SIG-M5 treated with dmso at 0.1 percent for 504 hours (cell line): ENCODE measurements around the gene ATCAY.
"Not testable (repeated sequence)": the region's sequence is repeated elsewhere in the genome, so short reads cannot be mapped to it uniquely, and the experiment has no call there.

Source experiments
- DNase-seq: peaks from one replicate; lab custom pipeline; 2025; ENCODE audit not compliant: unreplicated experiment; lab: John Stamatoyannopoulos, UW

The ATCAY gene

GRCh38 chr19:3852614-3853254 is 27.8 kb upstream of the ATCAY start:
- DNase-seq, result peak; percentile 57

GRCh38 chr19:3855320-3855719 is 25.2 kb upstream of the ATCAY start:
- DNase-seq, result no peak

GRCh38 chr19:3857449-3858003 is 23.0 kb upstream of the ATCAY start:
- DNase-seq, result no peak

GRCh38 chr19:3860499-3860898 is 20.0 kb upstream of the ATCAY start:
- no peak for DNase-seq

- no peak for DNase-seq
Observed at GRCh38 chr19:3862826-3863500, 17.5 kb upstream of the ATCAY start.

- no peak for DNase-seq
Observed at GRCh38 chr19:3863648-3864047, 16.8 kb upstream of the ATCAY start.

GRCh38 chr19:3866910-3867638 is 13.4 kb upstream of the ATCAY start:
- no peak for DNase-seq

- no peak for DNase-seq
Observed at GRCh38 chr19:3867971-3868769, 12.3 kb upstream of the ATCAY start.

GRCh38 chr19:3868770-3869456 is 11.6 kb upstream of the ATCAY start, which contains the start of gene ZFR2:
ZFR2 (minus strand) TSS chr19:3869038; CDS start chr19:3869017, 21 bp downstream.
- no peak for DNase-seq

GRCh38 chr19:3873151-3873550 is 7.3 kb upstream of the ATCAY start:
- no peak for DNase-seq

GRCh38 chr19:3874695-3875094 is 5.8 kb upstream of the ATCAY start:
- DNase-seq, result not testable (repeated sequence)

- no peak for DNase-seq
Observed at GRCh38 chr19:3879656-3880055, 829 bp upstream of the ATCAY start.

GRCh38 chr19:3881272-3882040 is 971 bp downstream of the ATCAY start:
- peak; percentile 19 for DNase-seq

GRCh38 chr19:3882041-3882384 is 1.5 kb downstream of the ATCAY start:
- no peak for DNase-seq

- DNase-seq, result no peak
Observed at GRCh38 chr19:3890591-3890990, 10.1 kb downstream of the ATCAY start.

GRCh38 chr19:3893509-3894179 is 13.2 kb downstream of the ATCAY start:
- DNase-seq, result no peak

- DNase-seq, result not testable (repeated sequence)
Observed at GRCh38 chr19:3894959-3895358, 14.5 kb downstream of the ATCAY start.

- no peak for DNase-seq
Observed at GRCh38 chr19:3895788-3896187, 15.3 kb downstream of the ATCAY start.

- no peak for DNase-seq
Observed at GRCh38 chr19:3897936-3898335, 17.5 kb downstream of the ATCAY start.
